Fibroblast of peridontal ligament (primary cell): ENCODE results near the gene GABRR2.

Experiments used
- DNase-seq: peaks from one replicate; pipeline ENCODE4 v3.0.0-alpha.2; 2010; ENCODE audit errors: extremely low read depth

GABRR2 gene

GRCh38 chr6:89315249-89315885, at the start of gene GABRR2:
Gene GABRR2, minus strand, starts transcription at chr6:89315299. Its CDS starts 134 bp downstream, at chr6:89315165.
- no peak for DNase-seq

- DNase-seq: no peak
Measured at GRCh38 chr6:89364586-89364985, 49.5 kb upstream of the GABRR2 start.

- DNase-seq: peak; percentile 48
Measured at GRCh38 chr6:89361171-89361570, 46.1 kb upstream of the GABRR2 start.

- DNase-seq: peak; percentile 76
Measured at GRCh38 chr6:89360415-89360999, 45.4 kb upstream of the GABRR2 start.

- peak; percentile 31 for DNase-seq
Measured at GRCh38 chr6:89359561-89359960, 44.5 kb upstream of the GABRR2 start.

GRCh38 chr6:89357390-89357789, 42.3 kb upstream of the GABRR2 start:
- no peak for DNase-seq

GRCh38 chr6:89356642-89357170, 41.6 kb upstream of the GABRR2 start:
- DNase-seq: no peak

- DNase-seq: no peak
Measured at GRCh38 chr6:89355511-89356194, 40.6 kb upstream of the GABRR2 start.

GRCh38 chr6:89353702-89354392, 38.7 kb upstream of the GABRR2 start:
- DNase-seq: no peak

- DNase-seq: no peak
Measured at GRCh38 chr6:89353118-89353556, 38.0 kb upstream of the GABRR2 start.

GRCh38 chr6:89352278-89353117, 37.4 kb upstream of the GABRR2 start, which contains the start of gene UBE2J1:
Gene UBE2J1, minus strand, starts transcription at chr6:89352722. Its CDS starts 153 bp downstream, at chr6:89352569.
- DNase-seq: peak; percentile 93

GRCh38 chr6:89351671-89352277, 36.7 kb upstream of the GABRR2 start:
- DNase-seq: peak; percentile 25

GRCh38 chr6:89350281-89350966, 35.3 kb upstream of the GABRR2 start:
- peak; percentile 23 for DNase-seq

GRCh38 chr6:89348372-89348771, 33.3 kb upstream of the GABRR2 start:
- DNase-seq: no peak

- no peak for DNase-seq
Measured at GRCh38 chr6:89347825-89348224, 32.7 kb upstream of the GABRR2 start.

GRCh38 chr6:89346433-89346832, 31.3 kb upstream of the GABRR2 start:
- DNase-seq: no peak

GRCh38 chr6:89339565-89339964, 24.5 kb upstream of the GABRR2 start:
- DNase-seq: no peak

GRCh38 chr6:89335164-89335563, 20.1 kb upstream of the GABRR2 start:
- no peak for DNase-seq

- DNase-seq: no peak
Measured at GRCh38 chr6:89330910-89331309, 15.8 kb upstream of the GABRR2 start.

- no peak for DNase-seq
Measured at GRCh38 chr6:89328976-89329375, 13.9 kb upstream of the GABRR2 start.
